Astrocyte (in vitro differentiated cells and primary cell): ENCODE data around the gene KIRREL3. TPM values are rescaled to one million over a fixed set of nuclear protein-coding genes. Genes with fewer than 3 reads are reported as not detected.

Experiments used
- DNase-seq: peaks from one replicate; pipeline ENCODE4 v3.0.0-alpha.2; 2010; ENCODE audit warnings: low read depth
- FAIRE-seq: peaks from 2 replicates; lab custom pipeline; 2011; peaks lifted over from hg19 to GRCh38; lab: Jason Lieb, UNC
- H2AFZ ChIP-seq: 2 replicates; pipeline ENCODE4 v1.6.0; 2012; ENCODE audit warnings: low read depth, low read length, inconsistent platforms
- H3K27ac ChIP-seq: 2 replicates; pipeline ENCODE4 v1.5.1; 2011; ENCODE audit warnings: low read depth, low read length, inconsistent platforms
- H3K27me3 ChIP-seq: 2 replicates; pipeline ENCODE4 v1.6.0; 2011; ENCODE audit warnings: low read length, inconsistent platforms; ENCODE audit not compliant: insufficient read depth
- H3K36me3 ChIP-seq: 2 replicates; pipeline ENCODE4 v1.5.1; 2011; ENCODE audit warnings: low read length, inconsistent platforms; ENCODE audit not compliant: insufficient read depth
- H3K4me1 ChIP-seq: 2 replicates; pipeline ENCODE4 v1.5.1; 2011; ENCODE audit warnings: low read length, inconsistent platforms; ENCODE audit not compliant: insufficient read depth
- H3K4me2 ChIP-seq: 2 replicates; pipeline ENCODE4 v1.6.0; 2012; ENCODE audit warnings: low read length, inconsistent platforms
- H3K4me3 ChIP-seq: 2 replicates; pipeline ENCODE4 v1.5.1; 2011; ENCODE audit warnings: low read depth, mild to moderate bottlenecking, low read length, inconsistent platforms; ENCODE audit not compliant: insufficient read depth
- H3K79me2 ChIP-seq: 2 replicates; pipeline ENCODE4 v1.6.0; 2012; ENCODE audit warnings: mild to moderate bottlenecking, low read length, inconsistent platforms; ENCODE audit not compliant: insufficient read depth
- H3K9ac ChIP-seq: 2 replicates; pipeline ENCODE4 v1.6.0; 2012; ENCODE audit warnings: mild to moderate bottlenecking, low read length, inconsistent platforms
- H3K9me3 ChIP-seq: 2 replicates; pipeline ENCODE4 v1.5.1; 2012; ENCODE audit warnings: low read depth, mild to moderate bottlenecking, low read length, inconsistent platforms; ENCODE audit not compliant: insufficient read depth
- H4K20me1 ChIP-seq: 2 replicates; pipeline ENCODE4 v1.6.0; 2012; ENCODE audit warnings: low read length, inconsistent platforms; ENCODE audit not compliant: insufficient read depth
- H3K27ac Mint-ChIP-seq: one replicate; pipeline ENCODE4 v1.8.0; 2021; ENCODE audit warnings: mild to moderate bottlenecking, mixed read lengths; ENCODE audit not compliant: unreplicated experiment
- H3K27me3 Mint-ChIP-seq: one replicate; pipeline ENCODE4 v1.8.0; 2021; ENCODE audit warnings: low read depth, mixed read lengths; ENCODE audit not compliant: unreplicated experiment
- H3K36me3 Mint-ChIP-seq: one replicate; pipeline ENCODE4 v1.8.0; 2021; ENCODE audit warnings: low read depth, mixed read lengths; ENCODE audit not compliant: unreplicated experiment
- H3K4me1 Mint-ChIP-seq: one replicate; pipeline ENCODE4 v1.8.0; 2021; ENCODE audit warnings: low read depth, mixed read lengths; ENCODE audit not compliant: unreplicated experiment
- H3K4me3 Mint-ChIP-seq: one replicate; pipeline ENCODE4 v1.8.0; 2021; ENCODE audit warnings: mild to moderate bottlenecking, moderate library complexity, mixed read lengths; ENCODE audit not compliant: unreplicated experiment
- H3K9me3 Mint-ChIP-seq: one replicate; pipeline ENCODE4 v1.8.0; 2021; ENCODE audit warnings: mild to moderate bottlenecking, mixed read lengths; ENCODE audit not compliant: unreplicated experiment
- EZH2 ChIP-seq: IDR thresholded peaks from 2 replicates; pipeline ENCODE4 v1.6.1; 2012; ENCODE audit warnings: mild to moderate bottlenecking, low read length, inconsistent platforms; ENCODE audit not compliant: insufficient read depth
- total RNA-seq: library from RNA; stranded (reverse); gene quantifications from 2 replicates; pipeline ENCODE4 v1.2.1, GENCODE V29; 2021
- TF ChIP-seq, protein P1 (sequence below): IDR thresholded peaks from 2 replicates; pipeline ENCODE4 v1.5.1; 2011; ENCODE audit warnings: low read depth, mild to moderate bottlenecking, inconsistent platforms, low read length, moderate library complexity; ENCODE audit not compliant: insufficient read depth

The KIRREL3 gene
- total RNA-seq, 1 donor from 2014 or later = 0.91 TPM

DNA sequence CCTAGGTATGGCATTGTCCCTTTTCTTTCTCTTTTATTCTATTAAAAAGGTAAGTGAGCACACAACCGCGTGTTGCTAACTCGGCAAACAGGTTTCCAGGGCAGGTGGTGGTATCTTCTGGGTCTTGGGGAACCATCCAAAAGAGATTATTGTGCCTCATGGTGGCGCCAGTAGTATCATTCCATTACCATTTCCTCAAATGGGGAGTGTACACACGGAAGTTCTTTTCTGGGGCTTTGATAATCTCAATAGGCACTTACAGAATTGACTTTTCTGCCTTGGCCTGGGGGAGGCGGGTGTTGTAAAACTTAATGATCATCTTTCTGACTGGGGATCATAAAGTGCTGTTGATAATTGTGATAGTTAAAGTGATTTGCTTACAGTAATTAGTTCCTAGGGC lies 234.1 kb downstream of the KIRREL3 start:
- Histone ChIP-seq H2AFZ (no peak overlapping the region), H3K4me1 (no peaks in the 10 kb centered on the region), H3K9ac (no peak overlapping the region), H3K27ac (no peak overlapping the region), H3K4me3 (no peak overlapping the region), H3K4me2 (no peak overlapping the region), H3K9me3 (no peaks in the 10 kb centered on the region), H3K27me3 (no peaks in the 10 kb centered on the region), H3K36me3 (no peaks in the 10 kb centered on the region), H4K20me1 (no peaks in the 10 kb centered on the region), H3K79me2 (no peaks in the 10 kb centered on the region)
- no peaks in the 10 kb centered on the region for H3K4me1 Mint-ChIP-seq
- no peaks in the 10 kb centered on the region for H3K36me3 Mint-ChIP-seq
- FAIRE-seq (no peak), DNase-seq (no peak)
- H3K27me3 Mint-ChIP-seq = peaks cover 52% of the 10 kb centered on the region
- H3K27ac Mint-ChIP-seq = no peak overlapping the region
- TF ChIP-seq, protein P1, sequence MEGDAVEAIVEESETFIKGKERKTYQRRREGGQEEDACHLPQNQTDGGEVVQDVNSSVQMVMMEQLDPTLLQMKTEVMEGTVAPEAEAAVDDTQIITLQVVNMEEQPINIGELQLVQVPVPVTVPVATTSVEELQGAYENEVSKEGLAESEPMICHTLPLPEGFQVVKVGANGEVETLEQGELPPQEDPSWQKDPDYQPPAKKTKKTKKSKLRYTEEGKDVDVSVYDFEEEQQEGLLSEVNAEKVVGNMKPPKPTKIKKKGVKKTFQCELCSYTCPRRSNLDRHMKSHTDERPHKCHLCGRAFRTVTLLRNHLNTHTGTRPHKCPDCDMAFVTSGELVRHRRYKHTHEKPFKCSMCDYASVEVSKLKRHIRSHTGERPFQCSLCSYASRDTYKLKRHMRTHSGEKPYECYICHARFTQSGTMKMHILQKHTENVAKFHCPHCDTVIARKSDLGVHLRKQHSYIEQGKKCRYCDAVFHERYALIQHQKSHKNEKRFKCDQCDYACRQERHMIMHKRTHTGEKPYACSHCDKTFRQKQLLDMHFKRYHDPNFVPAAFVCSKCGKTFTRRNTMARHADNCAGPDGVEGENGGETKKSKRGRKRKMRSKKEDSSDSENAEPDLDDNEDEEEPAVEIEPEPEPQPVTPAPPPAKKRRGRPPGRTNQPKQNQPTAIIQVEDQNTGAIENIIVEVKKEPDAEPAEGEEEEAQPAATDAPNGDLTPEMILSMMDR = no peak
- TF ChIP-seq EZH2 = no peak
- peaks cover 3% of the 10 kb centered on the region for H3K9me3 Mint-ChIP-seq
- H3K4me3 Mint-ChIP-seq = no peak overlapping the region

- TF ChIP-seq, protein P1 = no peak
- no peak for TF ChIP-seq EZH2
- Mint-ChIP-seq H3K4me3 (no peak overlapping the region), H3K27ac (no peak overlapping the region), H3K4me1 (no peaks in the 10 kb centered on the region), H3K36me3 (no peaks in the 10 kb centered on the region), H3K27me3 (peaks cover 44% of the 10 kb centered on the region), H3K9me3 (peaks cover 7% of the 10 kb centered on the region)
- no peaks in the 10 kb centered on the region for H3K79me2 ChIP-seq
- FAIRE-seq (no peak), DNase-seq (no peak)
- no peaks in the 10 kb centered on the region for H4K20me1 ChIP-seq
- H3K27ac ChIP-seq = no peak overlapping the region
- no peak overlapping the region for H3K9ac ChIP-seq
- no peaks in the 10 kb centered on the region for H3K9me3 ChIP-seq
- H3K4me3 ChIP-seq = no peak overlapping the region
- H3K4me1 ChIP-seq = no peaks in the 10 kb centered on the region
- H3K4me2 ChIP-seq = no peak overlapping the region
- H2AFZ ChIP-seq = no peak overlapping the region
- no peaks in the 10 kb centered on the region for H3K27me3 ChIP-seq
- no peaks in the 10 kb centered on the region for H3K36me3 ChIP-seq
Observed at GRCh38 chr11:126765196-126765595, 235.4 kb downstream of the KIRREL3 start.

GRCh38 chr11:126764231-126764630 lies 236.3 kb downstream of the KIRREL3 start:
- Mint-ChIP-seq H3K4me1 (no peaks in the 10 kb centered on the region), H3K36me3 (no peaks in the 10 kb centered on the region), H3K9me3 (peaks cover 7% of the 10 kb centered on the region), H3K4me3 (no peak overlapping the region), H3K27ac (no peak overlapping the region), H3K27me3 (peaks cover 37% of the 10 kb centered on the region)
- Histone ChIP-seq H3K4me3 (no peak overlapping the region), H3K79me2 (no peaks in the 10 kb centered on the region), H4K20me1 (no peaks in the 10 kb centered on the region), H3K27ac (no peak overlapping the region), H3K36me3 (no peaks in the 10 kb centered on the region), H3K4me2 (no peak overlapping the region), H3K9ac (no peak overlapping the region), H3K4me1 (no peaks in the 10 kb centered on the region), H3K27me3 (no peaks in the 10 kb centered on the region), H2AFZ (no peak overlapping the region), H3K9me3 (no peaks in the 10 kb centered on the region)
- FAIRE-seq (no peak), DNase-seq (no peak)
- TF ChIP-seq, protein P1 = no peak
- no peak for TF ChIP-seq EZH2
